Activated CD4-positive, alpha-beta T cell treated with anti-CD3 and anti-CD28 coated beads, Interleukin-2, amount 10 ng/mL, durations not matched to agents 24 days and 14 days (primary cell): ENCODE results near the gene NPLOC4. TPM values are rescaled to one million over a fixed set of nuclear protein-coding genes. Genes with fewer than 3 reads are reported as not detected.
"Not testable (repeated sequence)": the region's sequence is repeated elsewhere in the genome, so short reads cannot be mapped to it uniquely, and the experiment has no call there.

ENCODE experiments used
- DNase-seq: peaks from one replicate; pipeline ENCODE4 v3.0.0; 2022
- H3K27ac Mint-ChIP-seq: one replicate; pipeline ENCODE4 v1.8.0; 2022; ENCODE audit warnings: mild to moderate bottlenecking, mixed read lengths
- H3K27me3 Mint-ChIP-seq: one replicate; pipeline ENCODE4 v1.8.0; 2022; ENCODE audit warnings: mixed read lengths
- H3K36me3 Mint-ChIP-seq: one replicate; pipeline ENCODE4 v1.8.0; 2022; ENCODE audit warnings: low read depth, mild to moderate bottlenecking, mixed read lengths
- H3K4me1 Mint-ChIP-seq: one replicate; pipeline ENCODE4 v1.8.0; 2021; ENCODE audit warnings: mixed read lengths
- H3K4me3 Mint-ChIP-seq: one replicate; pipeline ENCODE4 v1.8.0; 2022; ENCODE audit warnings: mild to moderate bottlenecking, moderate library complexity, mixed read lengths
- H3K9me3 Mint-ChIP-seq: one replicate; pipeline ENCODE4 v1.8.0; 2021; ENCODE audit warnings: mixed read lengths
- intact Hi-C: fragments of 100-400 bp; cut with micrococcal nuclease; formaldehyde crosslinking; loops from one replicate; pipeline ENCODE4 v1.15.1; 2023
- total RNA-seq: library from RNA; stranded (reverse); gene quantifications from 2 replicates; pipeline ENCODE4 v1.2.3, GENCODE V29; 2022

The NPLOC4 gene
- total RNA-seq: 142 and 147 TPM in 2 replicates

DNA sequence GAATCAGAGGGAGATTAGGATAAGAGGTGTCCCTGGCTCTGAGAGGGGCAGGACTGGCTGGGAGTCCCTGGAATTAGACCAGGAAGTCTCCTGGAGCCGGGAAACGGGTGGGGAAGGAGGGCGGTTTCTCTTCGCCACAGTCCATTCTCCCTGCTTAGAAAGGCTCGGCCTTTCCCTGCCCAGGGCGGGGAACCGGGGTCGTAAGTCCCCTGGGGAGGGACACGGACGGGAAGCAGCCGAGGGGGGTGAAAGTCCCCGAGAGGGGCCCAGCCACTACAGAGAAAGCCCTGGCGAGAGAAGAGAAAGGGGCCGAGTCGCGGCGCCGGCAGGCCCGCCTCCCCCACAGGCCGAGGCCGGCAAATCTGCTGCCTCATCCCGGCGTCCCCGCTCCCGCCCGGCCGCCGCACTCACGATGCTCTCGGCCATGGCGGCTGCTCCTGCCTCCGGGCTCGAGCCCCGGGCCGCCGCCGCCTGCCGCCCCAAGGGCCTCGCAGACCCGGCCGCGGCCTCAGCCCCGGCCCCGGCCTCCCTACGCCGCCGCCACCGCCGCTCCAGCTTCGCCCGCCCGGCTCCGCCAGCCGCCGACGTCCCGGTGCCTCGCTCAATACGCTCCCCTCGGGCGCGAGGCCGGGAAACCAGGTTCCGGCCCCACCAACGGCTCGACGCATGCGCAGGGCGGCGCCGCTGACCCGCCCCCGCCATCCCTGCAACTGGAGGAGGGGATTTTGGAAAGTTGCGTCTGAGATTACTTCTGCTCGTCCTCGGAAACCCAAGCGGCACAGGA is at the start of gene NPLOC4, which contains the start of gene TSPAN10:
Gene NPLOC4 (minus strand): TSS at position 608 of the 784 bp plus-strand sequence. CDS start 182 bp downstream, at position 426.
Gene TSPAN10 (plus strand): TSS at position 692 of the 784 bp plus-strand sequence. CDS start 5,217 bp downstream, outside the sequence.
- peak within 1 kb of the TSS; percentile 91 for H3K27ac Mint-ChIP-seq
- peak within 1 kb of the TSS; percentile 97 for H3K4me3 Mint-ChIP-seq
- H3K27me3 Mint-ChIP-seq: no peaks in the 10 kb centered on the region
- peaks cover 14% of the 10 kb centered on the region for H3K4me1 Mint-ChIP-seq
- H3K9me3 Mint-ChIP-seq: no peaks in the 10 kb centered on the region
- peaks cover 12% of the 10 kb centered on the region for H3K36me3 Mint-ChIP-seq
- intact Hi-C loops: loop anchor here (1.0 kb wide), 1 partner anchor 30 kb away; the partner anchor contains the start of genes CCDC137 and OXLD1
- peak; percentile 96 for DNase-seq

DNA sequence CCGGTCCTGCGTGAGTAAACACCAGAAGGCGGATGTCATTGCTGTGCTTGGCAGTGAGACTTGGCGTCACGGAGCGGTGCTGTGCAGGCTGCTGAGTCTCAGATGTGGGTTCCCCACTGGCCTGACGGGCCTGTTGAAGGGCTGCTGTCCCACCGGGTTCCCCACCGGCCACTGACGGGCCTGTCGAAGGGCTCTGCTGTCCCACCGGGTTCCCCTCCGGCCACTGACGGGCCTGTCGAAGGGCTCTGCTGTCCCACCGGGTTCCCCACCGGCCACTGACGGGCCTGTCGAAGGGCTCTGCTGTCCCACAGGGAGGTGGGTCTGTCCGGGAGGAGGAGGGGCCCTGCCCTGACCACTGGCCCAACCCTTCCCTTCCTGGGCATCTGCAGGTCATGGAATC is 49.7 kb upstream of the NPLOC4 start:
- H3K4me3 Mint-ChIP-seq: no peak overlapping the region
- intact Hi-C loops: no loop called here
- peaks cover 22% of the 10 kb centered on the region for H3K4me1 Mint-ChIP-seq
- peaks cover 2% of the 10 kb centered on the region for H3K27me3 Mint-ChIP-seq
- no peaks in the 10 kb centered on the region for H3K9me3 Mint-ChIP-seq
- DNase-seq: no peak
- H3K36me3 Mint-ChIP-seq: peaks cover 55% of the 10 kb centered on the region
- H3K27ac Mint-ChIP-seq: no peak overlapping the region

DNA sequence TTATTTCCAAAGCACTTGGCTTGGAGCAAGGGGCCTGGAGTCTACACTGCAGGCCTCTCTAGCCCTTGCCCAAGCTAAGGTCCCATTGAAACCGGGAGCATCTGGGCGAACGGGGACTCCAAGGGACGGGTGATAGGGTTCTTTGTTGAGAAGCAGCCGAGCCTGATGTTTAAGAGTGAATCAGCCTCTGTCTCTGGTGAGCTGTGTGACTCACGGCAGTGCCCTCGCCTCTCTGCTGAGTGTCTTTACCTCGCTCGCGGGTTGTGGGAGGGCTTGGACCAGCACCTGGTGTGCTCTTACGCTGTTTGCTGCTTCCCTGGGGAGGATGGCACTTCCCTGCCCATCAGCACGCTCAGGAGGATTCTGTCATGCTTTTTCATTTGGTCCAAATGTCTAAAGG is 48.2 kb upstream of the NPLOC4 start:
- Mint-ChIP-seq H3K27ac (peak overlapping the region; percentile 79), H3K4me1 (peaks cover 22% of the 10 kb centered on the region), H3K9me3 (no peaks in the 10 kb centered on the region), H3K27me3 (peaks cover 2% of the 10 kb centered on the region), H3K36me3 (peaks cover 55% of the 10 kb centered on the region), H3K4me3 (peak overlapping the region; percentile 97)
- intact Hi-C loops: no loop called here
- DNase-seq: no peak

DNA sequence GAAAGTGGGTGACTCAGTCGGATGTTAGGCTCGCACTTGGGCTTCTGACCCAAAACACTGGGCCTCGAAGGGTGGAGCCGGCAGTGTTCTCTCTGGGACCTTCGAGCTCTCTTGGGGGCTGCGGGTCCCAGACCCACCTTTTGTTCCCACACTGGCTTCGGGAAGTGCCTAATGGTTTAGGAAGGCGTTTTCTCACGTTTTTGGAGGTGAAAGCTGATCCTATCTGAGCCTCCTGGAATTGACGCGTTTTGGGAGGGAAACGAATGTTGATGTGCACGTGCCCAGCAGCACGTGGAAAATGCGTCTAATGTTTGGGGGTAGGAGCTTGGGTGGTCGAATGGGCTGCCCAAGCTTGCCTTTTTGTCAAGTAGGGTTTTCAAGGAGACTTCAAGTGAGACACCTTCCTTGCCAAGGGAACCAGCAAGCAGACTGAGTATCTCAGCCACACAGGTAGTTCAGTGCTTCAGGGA is 47.6 kb upstream of the NPLOC4 start:
- Mint-ChIP-seq H3K4me1 (peaks cover 22% of the 10 kb centered on the region), H3K36me3 (peaks cover 49% of the 10 kb centered on the region), H3K4me3 (peak overlapping the region; percentile 97), H3K27ac (peak overlapping the region; percentile 79), H3K27me3 (peaks cover 2% of the 10 kb centered on the region), H3K9me3 (no peaks in the 10 kb centered on the region)
- DNase-seq: peak; percentile 70
- intact Hi-C loops: loop anchor here (1.0 kb wide), 1 partner anchor 19 kb away; the partner anchor contains the start of gene MRPL12

DNA sequence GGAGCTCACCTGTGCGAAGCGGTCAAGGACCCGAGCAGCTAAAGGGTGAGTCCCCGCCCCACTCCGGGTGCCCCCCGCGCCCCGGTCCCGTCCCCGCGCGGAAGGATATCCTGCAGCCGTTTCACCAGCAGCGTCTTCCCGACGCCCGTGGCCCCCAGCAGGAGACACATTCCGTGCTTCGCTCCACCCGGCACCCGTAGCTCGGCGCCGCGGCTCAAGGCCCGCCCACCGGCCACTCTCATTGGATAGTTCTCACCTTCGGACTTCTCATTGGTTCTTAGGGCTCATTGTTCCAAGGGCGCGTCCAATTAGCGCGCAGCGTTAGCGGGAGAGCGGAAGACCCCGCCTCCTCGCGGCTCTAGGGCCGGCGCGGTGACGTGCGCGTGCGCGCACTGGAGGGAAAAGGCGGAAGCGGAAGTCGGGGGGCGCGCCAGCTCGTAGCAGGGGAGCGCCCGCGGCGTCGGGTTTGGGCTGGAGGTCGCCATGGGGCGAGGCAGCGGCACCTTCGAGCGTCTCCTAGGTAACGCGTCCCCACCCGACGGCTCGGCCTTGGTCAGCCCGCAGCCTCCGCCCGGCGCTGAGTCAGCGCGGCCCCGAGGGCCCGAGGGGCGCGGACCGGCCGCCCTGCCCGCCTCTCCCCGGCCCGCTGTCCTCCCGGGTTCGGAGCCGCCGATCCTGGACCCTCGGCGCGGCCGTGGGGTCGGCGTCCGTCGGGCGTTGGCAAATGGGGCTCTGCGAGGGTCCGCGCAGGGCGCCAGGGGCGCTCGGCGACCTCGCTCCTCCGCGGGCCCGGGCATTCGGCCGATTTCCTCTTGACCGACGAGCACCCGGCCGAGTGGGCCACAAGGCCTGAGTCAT is 46.9 kb upstream of the NPLOC4 start, which contains the start of the genes ARL16 and HGS:
Gene ARL16 (minus strand): TSS at position 214 of the 858 bp plus-strand sequence. CDS start 44 bp downstream, at position 170.
Gene HGS (plus strand): TSS at position 428 of the 858 bp plus-strand sequence. CDS start 56 bp downstream, at position 484.
- H3K36me3 Mint-ChIP-seq: peaks cover 44% of the 10 kb centered on the region
- H3K27me3 Mint-ChIP-seq: peaks cover 2% of the 10 kb centered on the region
- peaks cover 22% of the 10 kb centered on the region for H3K4me1 Mint-ChIP-seq
- peak; percentile 99 for DNase-seq
- H3K27ac Mint-ChIP-seq: peak within 1 kb of the TSS; percentile 96
- intact Hi-C loops: loop anchor here (1.0 to 2.0 kb wide), 3 partner anchors 18 to 27 kb away; partner anchors contain the start of genes CCDC137, MRPL12 and OXLD1
- H3K4me3 Mint-ChIP-seq: peak within 1 kb of the TSS; percentile 97
- no peaks in the 10 kb centered on the region for H3K9me3 Mint-ChIP-seq

DNA sequence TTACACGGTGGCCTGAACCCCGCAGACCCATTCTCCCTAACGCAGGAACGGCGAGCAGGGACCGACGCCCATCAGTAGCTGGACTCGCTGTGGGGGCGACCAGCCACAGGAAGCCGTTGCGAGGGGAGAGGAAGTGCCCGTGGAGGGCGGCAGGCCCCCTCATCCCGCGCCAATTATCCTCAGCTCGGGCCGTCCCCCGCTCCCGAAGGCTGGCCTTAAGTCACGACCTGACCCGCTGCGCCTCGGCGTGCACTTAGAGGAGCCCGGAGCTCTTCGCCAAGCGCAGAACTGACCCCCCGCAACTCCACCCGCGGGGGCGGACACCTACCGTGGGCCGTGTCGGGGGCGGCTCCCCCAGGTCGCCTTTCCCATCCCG is 46.3 kb upstream of the NPLOC4 start:
- intact Hi-C loops: loop anchor here (1.0 to 2.0 kb wide), 2 partner anchors 17 to 28 kb away; partner anchors contain the start of genes CCDC137 and OXLD1
- peaks cover 22% of the 10 kb centered on the region for H3K4me1 Mint-ChIP-seq
- peaks cover 41% of the 10 kb centered on the region for H3K36me3 Mint-ChIP-seq
- peak overlapping the region; percentile 97 for H3K4me3 Mint-ChIP-seq
- peaks cover 2% of the 10 kb centered on the region for H3K27me3 Mint-ChIP-seq
- DNase-seq: no peak
- H3K9me3 Mint-ChIP-seq: no peaks in the 10 kb centered on the region
- H3K27ac Mint-ChIP-seq: peak overlapping the region; percentile 73

DNA sequence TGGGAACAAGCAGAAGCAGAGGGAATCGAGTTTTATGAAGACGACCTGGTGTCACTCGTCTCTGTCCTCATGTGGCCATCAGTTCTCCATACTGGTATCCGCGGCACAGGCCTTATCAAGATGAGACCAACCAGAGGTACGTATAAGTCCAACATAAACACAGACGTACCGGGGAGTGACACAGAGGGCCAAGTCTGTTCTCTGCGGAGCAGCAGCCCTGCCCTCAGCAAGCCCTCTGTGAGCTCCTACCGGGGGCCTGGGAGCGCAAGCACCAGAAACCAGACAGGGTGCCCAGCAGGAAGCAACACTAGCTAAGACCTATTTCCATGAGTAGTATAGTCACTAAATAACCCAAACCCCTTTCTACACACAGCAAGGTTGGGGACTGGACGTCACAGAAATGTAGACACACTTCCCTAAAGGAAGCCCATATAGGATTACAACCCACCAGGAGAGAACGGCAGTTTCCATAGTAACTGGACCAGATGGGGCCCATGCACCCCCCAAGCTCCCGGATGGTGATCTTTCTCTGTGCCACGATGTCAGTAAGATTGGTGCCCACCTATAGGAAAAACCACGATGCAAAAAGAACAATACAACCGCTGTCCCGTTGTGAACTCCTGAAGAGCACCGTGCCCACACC is 45.8 kb upstream of the NPLOC4 start:
- H3K27ac Mint-ChIP-seq: peak overlapping the region; percentile 73
- peak overlapping the region; percentile 97 for H3K4me3 Mint-ChIP-seq
- peaks cover 22% of the 10 kb centered on the region for H3K4me1 Mint-ChIP-seq
- peaks cover 40% of the 10 kb centered on the region for H3K36me3 Mint-ChIP-seq
- intact Hi-C loops: loop anchor here (1.0 to 2.0 kb wide), 2 partner anchors 16 to 28 kb away; partner anchors contain the start of genes CCDC137 and OXLD1
- H3K27me3 Mint-ChIP-seq: peaks cover 2% of the 10 kb centered on the region
- DNase-seq: no peak
- no peaks in the 10 kb centered on the region for H3K9me3 Mint-ChIP-seq

DNA sequence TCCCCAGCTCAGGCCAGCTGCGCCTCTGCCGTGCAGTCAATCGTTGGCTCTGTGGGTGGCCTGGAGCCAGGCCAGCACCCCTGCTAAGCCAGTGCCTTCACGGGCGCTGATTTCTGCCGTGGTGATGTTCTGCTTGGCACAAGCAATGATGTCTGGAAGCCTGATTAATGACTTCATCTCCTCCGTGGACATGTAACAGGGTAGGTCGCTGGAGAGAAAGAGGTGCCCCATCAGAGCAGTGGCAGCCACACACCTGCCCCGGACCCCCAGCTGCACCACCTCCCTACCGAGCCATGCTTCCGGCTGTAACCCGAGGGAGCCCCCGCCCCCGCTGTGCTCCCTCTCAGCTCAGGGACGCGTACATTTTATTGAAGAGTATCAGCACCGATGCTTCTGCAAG is 44.8 kb upstream of the NPLOC4 start:
- intact Hi-C loops: loop anchor here (2.0 kb wide), 1 partner anchor 29 kb away; no protein-coding TSS in a partner anchor
- Mint-ChIP-seq H3K9me3 (no peaks in the 10 kb centered on the region), H3K36me3 (peaks cover 31% of the 10 kb centered on the region), H3K4me3 (no peak overlapping the region), H3K27me3 (peaks cover 2% of the 10 kb centered on the region), H3K4me1 (peaks cover 22% of the 10 kb centered on the region), H3K27ac (no peak overlapping the region)
- DNase-seq: no peak

DNA sequence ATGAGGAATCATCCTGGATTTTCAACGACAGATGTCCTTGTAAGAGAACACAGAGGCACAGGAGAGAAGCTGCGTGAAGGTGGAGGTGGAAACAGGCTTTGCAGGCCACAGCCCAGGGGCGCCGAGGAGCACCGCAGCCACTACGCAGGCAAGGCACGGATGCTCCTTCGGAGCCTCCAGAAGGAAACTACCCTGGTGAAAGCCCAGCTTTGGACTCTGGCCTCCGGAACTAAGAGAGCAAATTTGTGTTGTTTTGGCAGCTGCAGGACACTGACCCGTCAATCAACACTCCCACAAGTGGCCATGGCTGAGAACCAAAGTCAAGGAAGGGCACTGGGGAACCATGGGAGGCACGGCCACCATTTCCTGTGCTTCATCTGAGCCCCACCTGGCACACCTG is 43.2 kb upstream of the NPLOC4 start:
- Mint-ChIP-seq H3K36me3 (peaks cover 20% of the 10 kb centered on the region), H3K27me3 (peaks cover 2% of the 10 kb centered on the region), H3K4me3 (no peak overlapping the region), H3K9me3 (no peaks in the 10 kb centered on the region), H3K4me1 (peaks cover 14% of the 10 kb centered on the region), H3K27ac (no peak overlapping the region)
- no peak for DNase-seq
- intact Hi-C loops: no loop called here

DNA sequence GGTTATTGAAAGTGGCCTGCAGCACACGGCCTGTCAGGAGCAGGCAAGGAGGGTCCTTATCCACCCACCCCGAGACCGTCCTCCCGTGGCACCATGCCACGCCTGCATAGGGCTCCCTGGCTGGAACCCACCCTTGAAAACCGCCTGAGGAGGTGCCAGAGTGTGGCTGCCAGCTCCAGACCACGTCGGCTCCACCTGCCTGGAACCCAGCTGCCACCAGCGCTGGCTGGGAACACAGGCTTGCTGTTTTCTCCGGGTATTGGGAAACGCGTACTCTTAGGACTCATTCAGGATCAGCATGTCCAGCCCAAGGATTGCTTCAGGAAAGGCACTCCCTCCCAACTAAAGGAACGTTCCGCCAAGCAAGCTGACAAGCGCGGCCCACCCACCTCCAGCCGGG is 40.0 kb upstream of the NPLOC4 start:
- H3K4me3 Mint-ChIP-seq: no peak overlapping the region
- no peak for DNase-seq
- no peaks in the 10 kb centered on the region for H3K4me1 Mint-ChIP-seq
- H3K27ac Mint-ChIP-seq: no peak overlapping the region
- intact Hi-C loops: no loop called here
- no peaks in the 10 kb centered on the region for H3K9me3 Mint-ChIP-seq
- H3K27me3 Mint-ChIP-seq: no peaks in the 10 kb centered on the region
- H3K36me3 Mint-ChIP-seq: peaks cover 22% of the 10 kb centered on the region

DNA sequence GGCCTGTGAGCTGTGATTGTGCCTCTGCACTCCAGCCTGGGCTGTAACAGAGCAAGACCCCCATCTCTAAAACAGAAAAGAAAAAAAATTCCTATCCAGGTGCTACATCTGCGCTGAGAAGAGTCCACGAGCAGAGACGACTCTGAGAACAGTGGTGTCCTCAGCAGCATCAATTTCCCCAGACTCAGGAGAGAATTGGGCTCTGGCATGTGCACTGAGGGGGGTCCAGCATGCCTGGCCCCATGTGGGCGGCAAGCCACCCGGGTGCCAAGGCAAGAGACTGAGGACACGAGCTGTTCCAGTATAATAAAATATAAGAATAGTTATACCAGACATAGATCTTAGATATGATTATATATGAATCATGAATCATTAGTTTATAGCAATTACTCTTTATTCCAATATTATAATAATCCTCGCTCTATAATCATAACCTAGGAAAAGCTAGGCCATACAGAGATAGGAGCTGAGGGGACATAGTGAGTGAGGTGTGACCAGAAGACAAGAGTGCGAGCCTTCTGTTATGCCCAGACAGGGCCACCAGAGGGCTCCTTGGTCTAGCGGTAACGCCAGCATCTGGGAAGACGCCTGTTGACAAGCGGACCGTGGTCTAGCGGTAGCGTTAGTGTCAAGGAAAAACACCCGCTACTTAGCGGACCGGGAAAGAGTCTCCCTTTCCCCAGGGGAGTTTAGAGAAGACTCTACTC is 38.8 kb upstream of the NPLOC4 start:
- H3K4me3 Mint-ChIP-seq, H3K27ac Mint-ChIP-seq, H3K27me3 Mint-ChIP-seq, H3K9me3 Mint-ChIP-seq, intact Hi-C loops, H3K4me1 Mint-ChIP-seq: not testable (repeated sequence)
- DNase-seq: peak; percentile 78
- peaks cover 20% of the 10 kb centered on the region for H3K36me3 Mint-ChIP-seq

DNA sequence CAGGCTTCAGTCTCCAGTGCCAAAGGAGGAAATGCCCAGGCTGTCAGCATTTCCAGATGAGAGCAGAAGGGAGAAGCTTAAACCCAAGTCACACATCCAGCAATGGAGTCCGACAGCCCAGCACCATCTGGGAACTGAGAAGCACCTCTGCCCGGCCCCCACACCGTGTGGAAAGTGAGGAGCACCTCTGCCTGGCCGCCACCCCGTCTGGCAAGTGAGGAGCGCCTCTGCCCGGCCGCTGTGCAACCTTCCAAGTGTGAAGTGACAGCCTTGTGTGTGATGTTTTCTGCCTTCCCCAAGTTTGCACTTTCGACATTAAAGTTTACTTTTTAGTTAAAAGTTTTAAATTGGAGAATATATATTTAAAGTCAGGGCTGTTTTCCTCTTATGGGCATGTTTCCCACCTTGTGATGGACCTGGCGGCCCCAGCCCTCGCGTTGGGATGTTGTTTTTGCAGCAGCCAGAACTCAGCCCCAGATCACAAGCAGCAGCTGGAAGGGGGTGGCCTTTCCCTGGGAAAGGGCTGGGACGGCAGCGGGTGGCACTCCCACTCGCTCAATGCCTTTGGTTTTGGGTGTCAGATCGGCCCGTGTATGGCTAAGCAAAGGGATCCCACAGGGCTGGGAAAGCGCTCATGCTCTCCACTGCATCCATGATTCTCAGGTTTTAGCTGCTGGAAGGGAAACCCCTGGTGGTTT is 36.8 kb upstream of the NPLOC4 start:
- Mint-ChIP-seq H3K27ac (no peak overlapping the region), H3K36me3 (peaks cover 29% of the 10 kb centered on the region), H3K9me3 (no peaks in the 10 kb centered on the region), H3K4me3 (no peak overlapping the region), H3K4me1 (peaks cover 3% of the 10 kb centered on the region), H3K27me3 (no peaks in the 10 kb centered on the region)
- intact Hi-C loops: no loop called here
- no peak for DNase-seq
